GM23338 (cell line): Measurements from ENCODE around the gene SDC1. TPM values are rescaled to one million over a fixed set of nuclear protein-coding genes. Genes with fewer than 3 reads are reported as not detected.
A peak's percentile ranks its signal among the peaks of the same experiment; 100 is the strongest.

Experiments used
- ATAC-seq: fragments of 200-7000 bp; cut with Tn5 transposase; 3 replicates; pipeline ENCODE4 v1.9.1; 2020
- DNase-seq: peaks from one replicate; pipeline ENCODE4 v3.0.0-alpha.2; 2015; ENCODE audit warnings: low spot score
- H2AFZ ChIP-seq: fragments of 200-600 bp; sonication (generic); 2 replicates; pipeline ENCODE4 v1.8.0; 2016; ENCODE audit warnings: antibody characterized with exemption, mild to moderate bottlenecking, moderate library complexity
- H3F3A ChIP-seq: fragments of 200-600 bp; sonication (generic); replicated peaks from 2 replicates; pipeline ENCODE4 v1.8.0; 2017; ENCODE audit warnings: antibody characterized with exemption, mixed run types, low read depth
- H3K27ac ChIP-seq: fragments of 200-600 bp; sonication (generic); 2 replicates; pipeline ENCODE4 v1.6.1; 2016; ENCODE audit warnings: low read depth
- H3K27me3 ChIP-seq: fragments of 200-600 bp; sonication (generic); 2 replicates; pipeline ENCODE4 v1.8.0; 2016; ENCODE audit warnings: mild to moderate bottlenecking, mixed run types, moderate library complexity; ENCODE audit not compliant: insufficient read depth
- H3K36me3 ChIP-seq: fragments of 200-600 bp; sonication (generic); 2 replicates; pipeline ENCODE4 v1.8.0; 2016; ENCODE audit warnings: mild to moderate bottlenecking; ENCODE audit not compliant: insufficient read depth
- H3K4me1 ChIP-seq: fragments of 200-600 bp; sonication (generic); 2 replicates; pipeline ENCODE4 v1.8.0; 2016; ENCODE audit warnings: mild to moderate bottlenecking, moderate library complexity; ENCODE audit not compliant: insufficient read depth
- H3K4me2 ChIP-seq: fragments of 200-600 bp; sonication (generic); 2 replicates; pipeline ENCODE4 v1.7.1; 2017; ENCODE audit warnings: mixed run types
- H3K4me3 ChIP-seq: fragments of 200-600 bp; sonication (generic); 2 replicates; pipeline ENCODE4 v1.6.1; 2016; ENCODE audit warnings: mixed run types
- H3K79me2 ChIP-seq: fragments of 200-600 bp; sonication (generic); replicated peaks from 2 replicates; pipeline ENCODE4 v1.8.0; 2017; ENCODE audit warnings: mild to moderate bottlenecking; ENCODE audit not compliant: insufficient read depth
- H3K9me2 ChIP-seq: fragments of 200-600 bp; sonication (generic); 2 replicates; pipeline ENCODE4 v1.8.0; 2017; ENCODE audit not compliant: insufficient read depth
- H4K20me1 ChIP-seq: fragments of 200-600 bp; sonication (generic); replicated peaks from 2 replicates; pipeline ENCODE4 v1.8.0; 2017; ENCODE audit warnings: mild to moderate bottlenecking; ENCODE audit not compliant: insufficient read depth
- H3K27ac Mint-ChIP-seq: 2 replicates; pipeline ENCODE4 v1.8.0; 2020; ENCODE audit warnings: inconsistent platforms, mild to moderate bottlenecking, moderate library complexity, mixed read lengths
- H3K27me3 Mint-ChIP-seq: 3 replicates; pipeline ENCODE4 v1.8.0; 2022; ENCODE audit warnings: low read depth, mild to moderate bottlenecking, moderate library complexity, mixed read lengths, inconsistent platforms; ENCODE audit not compliant: insufficient read depth, poor library complexity
- H3K36me3 Mint-ChIP-seq: 3 replicates; pipeline ENCODE4 v1.8.0; 2021; ENCODE audit warnings: low read depth, mild to moderate bottlenecking, inconsistent platforms, moderate library complexity, mixed read lengths
- H3K4me1 Mint-ChIP-seq: 3 replicates; pipeline ENCODE4 v1.8.0; 2020; ENCODE audit warnings: mild to moderate bottlenecking, inconsistent platforms, mixed read lengths
- H3K4me3 Mint-ChIP-seq: 3 replicates; pipeline ENCODE4 v1.8.0; 2021; ENCODE audit warnings: moderate library complexity, mild to moderate bottlenecking, inconsistent platforms, mixed read lengths
- H3K9me3 Mint-ChIP-seq: 3 replicates; pipeline ENCODE4 v1.8.0; 2020; ENCODE audit warnings: moderate library complexity, mild to moderate bottlenecking, inconsistent platforms, mixed read lengths
- CTCF ChIP-seq, 2 experiments: fragments of 200-600 bp in 1 of 2; sonication (generic) in 1 of 2; conservative IDR thresholded peaks; 2 replicates each; pipeline versions ENCODE4 v1.5.1 to v1.6.1; 2016 to 2017; ENCODE audit warnings: antibody characterized with exemption in 2 of 2, low read depth in 2 of 2, mild to moderate bottlenecking in 2 of 2, moderate library complexity in 1 of 2
- EZH2phosphoT487 ChIP-seq: fragments of 200-600 bp; sonication (generic); IDR thresholded peaks from one replicate; pipeline ENCODE4 v1.8.1; 2018; ENCODE audit warnings: antibody characterized with exemption; ENCODE audit not compliant: unreplicated experiment
- NANOG ChIP-seq: IDR thresholded peaks from 2 replicates; pipeline ENCODE4 v1.6.1; 2016; ENCODE audit warnings: antibody characterized with exemption, borderline replicate concordance
- ZNF331 ChIP-seq: fragments of 250-450 bp; sonication (Bioruptor Pico); IDR thresholded peaks from 2 replicates; pipeline ENCODE4 v1.5.0; 2020; ENCODE audit warnings: low read depth, mild to moderate bottlenecking, moderate library complexity
- polyA plus RNA-seq: library from polyadenylated mRNA; unstranded; fragments of >200 nt; fragmentation: Nextera tagmentation; extraction: Ambion mirVana; gene quantifications from 2 replicates; pipeline ENCODE4 v1.2.1, GENCODE V29; 2016
- total RNA-seq: library from RNA; depleted of rRNA; stranded (reverse); fragments of >200 nt; shearing (Covaris generic); gene quantifications from 2 replicates; pipeline ENCODE4 v1.2.3, GENCODE V29; 2014
- TF ChIP-seq, protein P1 (sequence below): IDR thresholded peaks from 2 replicates; pipeline ENCODE4 v1.6.1; 2016; ENCODE audit warnings: antibody characterized with exemption
- TF ChIP-seq, protein P2 (sequence below): fragments of 250-450 bp; sonication (Bioruptor Pico); IDR thresholded peaks from 2 replicates; pipeline ENCODE4 v1.5.0; 2020; ENCODE audit warnings: mild to moderate bottlenecking, moderate library complexity

Gene SDC1
- total and polyA plus RNA-seq, 2 experiments from 2014 or later, result 16.6 to 43.0 TPM

DNA sequence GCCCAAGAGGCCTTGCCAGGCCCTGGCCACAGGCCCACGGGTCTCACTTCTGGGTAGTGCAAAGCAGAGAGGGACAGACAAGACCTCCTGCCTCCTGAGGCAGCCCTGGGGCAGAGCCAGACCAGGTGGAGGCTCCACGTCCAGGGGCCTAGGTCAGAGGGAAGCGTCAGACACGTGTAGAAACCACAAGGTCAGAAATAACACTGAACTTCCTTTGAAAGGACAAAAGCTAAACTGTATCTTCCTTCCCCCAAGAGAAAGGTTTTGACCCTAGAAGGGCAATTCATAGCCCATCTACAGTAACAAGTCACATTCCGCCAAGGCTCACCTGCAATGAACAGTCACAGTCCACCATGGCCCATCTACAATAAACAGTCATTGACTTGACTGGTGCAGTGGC, 17.9 kb downstream of the SDC1 start (continued):
- no peak for TF ChIP-seq ZNF331 (CRISPR knock-in tag)
- TF ChIP-seq NANOG, result no peak
- TF ChIP-seq, protein P1, sequence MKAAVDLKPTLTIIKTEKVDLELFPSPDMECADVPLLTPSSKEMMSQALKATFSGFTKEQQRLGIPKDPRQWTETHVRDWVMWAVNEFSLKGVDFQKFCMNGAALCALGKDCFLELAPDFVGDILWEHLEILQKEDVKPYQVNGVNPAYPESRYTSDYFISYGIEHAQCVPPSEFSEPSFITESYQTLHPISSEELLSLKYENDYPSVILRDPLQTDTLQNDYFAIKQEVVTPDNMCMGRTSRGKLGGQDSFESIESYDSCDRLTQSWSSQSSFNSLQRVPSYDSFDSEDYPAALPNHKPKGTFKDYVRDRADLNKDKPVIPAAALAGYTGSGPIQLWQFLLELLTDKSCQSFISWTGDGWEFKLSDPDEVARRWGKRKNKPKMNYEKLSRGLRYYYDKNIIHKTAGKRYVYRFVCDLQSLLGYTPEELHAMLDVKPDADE, result no peak
- TF ChIP-seq EZH2phosphoT487, result no peak
- TF ChIP-seq CTCF (conservative IDR thresholded peaks at IDR 0.05; ENCODE audit: low read depth in 2 of 2), result no peak

DNA sequence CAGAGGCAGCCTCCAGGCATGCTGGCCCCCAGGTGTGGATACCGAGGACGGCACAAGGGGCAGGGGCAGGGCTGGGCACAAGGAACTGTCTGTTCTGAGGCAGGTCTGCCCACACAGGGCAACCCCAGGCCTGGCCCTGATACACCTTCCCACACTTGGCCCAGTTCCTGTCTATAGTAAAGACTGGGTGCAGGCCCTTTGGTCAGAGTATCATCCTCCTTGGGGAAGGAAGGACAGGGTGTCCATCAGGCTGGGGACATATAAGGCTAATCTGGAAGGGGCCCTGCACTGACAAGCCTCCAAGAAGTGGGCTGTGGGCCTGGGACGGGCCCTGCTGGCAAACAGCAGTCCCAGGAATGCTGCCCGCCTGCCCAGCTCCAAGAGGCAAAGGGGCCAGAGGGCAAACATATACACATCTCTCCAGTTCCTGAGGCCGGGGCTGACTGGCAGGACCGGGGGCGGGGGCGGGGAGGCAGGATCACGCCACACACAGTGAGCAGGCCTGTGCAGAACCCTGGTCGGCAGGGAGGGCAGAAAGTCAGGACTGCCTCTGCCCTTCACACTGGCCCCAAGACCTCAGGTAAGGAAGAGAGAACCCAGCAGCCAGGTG, 18.9 kb downstream of the SDC1 start:
- ATAC-seq, result peak; percentile 17; the same call in 2 of the 3 replicates
- peaks cover 31% of the 10 kb centered on the region for H3K36me3 Mint-ChIP-seq
- H3K4me3 ChIP-seq, result no peak overlapping the region
- no peak for DNase-seq
- no peak overlapping the region for H3K27ac Mint-ChIP-seq
- H3K4me3 Mint-ChIP-seq, result no peak overlapping the region
- H2AFZ ChIP-seq, result no peak overlapping the region
- no peaks in the 10 kb centered on the region for H3F3A ChIP-seq
- H3K4me1 ChIP-seq, result peaks cover 4% of the 10 kb centered on the region; the same call in 1 of the 2 replicates
- H3K9me3 Mint-ChIP-seq, result no peaks in the 10 kb centered on the region
- H4K20me1 ChIP-seq, result peaks cover 7% of the 10 kb centered on the region; the same call in 1 of the 2 replicates
- peaks cover 6% of the 10 kb centered on the region; the same call in 1 of the 3 replicates for H3K4me1 Mint-ChIP-seq
- no peaks in the 10 kb centered on the region for H3K9me2 ChIP-seq
- peaks cover 7% of the 10 kb centered on the region for H3K36me3 ChIP-seq
- peaks cover 39% of the 10 kb centered on the region for H3K79me2 ChIP-seq
- H3K4me2 ChIP-seq, result no peak overlapping the region
- no peak overlapping the region for H3K27ac ChIP-seq
- H3K27me3 Mint-ChIP-seq, result peaks cover 4% of the 10 kb centered on the region
- TF ChIP-seq, protein P2, sequence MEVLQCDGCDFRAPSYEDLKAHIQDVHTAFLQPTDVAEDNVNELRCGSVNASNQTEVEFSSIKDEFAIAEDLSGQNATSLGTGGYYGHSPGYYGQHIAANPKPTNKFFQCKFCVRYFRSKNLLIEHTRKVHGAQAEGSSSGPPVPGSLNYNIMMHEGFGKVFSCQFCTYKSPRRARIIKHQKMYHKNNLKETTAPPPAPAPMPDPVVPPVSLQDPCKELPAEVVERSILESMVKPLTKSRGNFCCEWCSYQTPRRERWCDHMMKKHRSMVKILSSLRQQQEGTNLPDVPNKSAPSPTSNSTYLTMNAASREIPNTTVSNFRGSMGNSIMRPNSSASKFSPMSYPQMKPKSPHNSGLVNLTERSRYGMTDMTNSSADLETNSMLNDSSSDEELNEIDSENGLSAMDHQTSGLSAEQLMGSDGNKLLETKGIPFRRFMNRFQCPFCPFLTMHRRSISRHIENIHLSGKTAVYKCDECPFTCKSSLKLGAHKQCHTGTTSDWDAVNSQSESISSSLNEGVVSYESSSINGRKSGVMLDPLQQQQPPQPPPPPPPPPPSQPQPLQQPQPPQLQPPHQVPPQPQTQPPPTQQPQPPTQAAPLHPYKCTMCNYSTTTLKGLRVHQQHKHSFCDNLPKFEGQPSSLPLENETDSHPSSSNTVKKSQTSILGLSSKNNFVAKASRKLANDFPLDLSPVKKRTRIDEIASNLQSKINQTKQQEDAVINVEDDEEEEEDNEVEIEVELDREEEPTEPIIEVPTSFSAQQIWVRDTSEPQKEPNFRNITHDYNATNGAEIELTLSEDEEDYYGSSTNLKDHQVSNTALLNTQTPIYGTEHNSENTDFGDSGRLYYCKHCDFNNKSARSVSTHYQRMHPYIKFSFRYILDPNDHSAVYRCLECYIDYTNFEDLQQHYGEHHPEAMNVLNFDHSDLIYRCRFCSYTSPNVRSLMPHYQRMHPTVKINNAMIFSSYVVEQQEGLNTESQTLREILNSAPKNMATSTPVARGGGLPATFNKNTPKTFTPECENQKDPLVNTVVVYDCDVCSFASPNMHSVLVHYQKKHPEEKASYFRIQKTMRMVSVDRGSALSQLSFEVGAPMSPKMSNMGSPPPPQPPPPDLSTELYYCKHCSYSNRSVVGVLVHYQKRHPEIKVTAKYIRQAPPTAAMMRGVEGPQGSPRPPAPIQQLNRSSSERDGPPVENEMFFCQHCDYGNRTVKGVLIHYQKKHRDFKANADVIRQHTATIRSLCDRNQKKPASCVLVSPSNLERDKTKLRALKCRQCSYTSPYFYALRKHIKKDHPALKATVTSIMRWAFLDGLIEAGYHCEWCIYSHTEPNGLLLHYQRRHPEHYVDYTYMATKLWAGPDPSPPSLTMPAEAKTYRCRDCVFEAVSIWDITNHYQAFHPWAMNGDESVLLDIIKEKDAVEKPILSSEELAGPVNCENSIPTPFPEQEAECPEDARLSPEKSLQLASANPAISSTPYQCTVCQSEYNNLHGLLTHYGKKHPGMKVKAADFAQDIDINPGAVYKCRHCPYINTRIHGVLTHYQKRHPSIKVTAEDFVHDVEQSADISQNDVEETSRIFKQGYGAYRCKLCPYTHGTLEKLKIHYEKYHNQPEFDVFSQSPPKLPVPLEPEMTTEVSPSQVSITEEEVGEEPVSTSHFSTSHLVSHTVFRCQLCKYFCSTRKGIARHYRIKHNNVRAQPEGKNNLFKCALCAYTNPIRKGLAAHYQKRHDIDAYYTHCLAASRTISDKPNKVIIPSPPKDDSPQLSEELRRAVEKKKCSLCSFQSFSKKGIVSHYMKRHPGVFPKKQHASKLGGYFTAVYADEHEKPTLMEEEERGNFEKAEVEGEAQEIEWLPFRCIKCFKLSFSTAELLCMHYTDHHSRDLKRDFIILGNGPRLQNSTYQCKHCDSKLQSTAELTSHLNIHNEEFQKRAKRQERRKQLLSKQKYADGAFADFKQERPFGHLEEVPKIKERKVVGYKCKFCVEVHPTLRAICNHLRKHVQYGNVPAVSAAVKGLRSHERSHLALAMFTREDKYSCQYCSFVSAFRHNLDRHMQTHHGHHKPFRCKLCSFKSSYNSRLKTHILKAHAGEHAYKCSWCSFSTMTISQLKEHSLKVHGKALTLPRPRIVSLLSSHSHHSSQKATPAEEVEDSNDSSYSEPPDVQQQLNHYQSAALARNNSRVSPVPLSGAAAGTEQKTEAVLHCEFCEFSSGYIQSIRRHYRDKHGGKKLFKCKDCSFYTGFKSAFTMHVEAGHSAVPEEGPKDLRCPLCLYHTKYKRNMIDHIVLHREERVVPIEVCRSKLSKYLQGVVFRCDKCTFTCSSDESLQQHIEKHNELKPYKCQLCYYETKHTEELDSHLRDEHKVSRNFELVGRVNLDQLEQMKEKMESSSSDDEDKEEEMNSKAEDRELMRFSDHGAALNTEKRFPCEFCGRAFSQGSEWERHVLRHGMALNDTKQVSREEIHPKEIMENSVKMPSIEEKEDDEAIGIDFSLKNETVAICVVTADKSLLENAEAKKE, result no peak
- TF ChIP-seq CTCF (conservative IDR thresholded peaks at IDR 0.05; ENCODE audit: low read depth in 2 of 2), result peak in 1 of 2 experiments; percentile 29; a peak in 2 of 4 replicates
- no peaks in the 10 kb centered on the region for H3K27me3 ChIP-seq
